Body of pancreas (tissue), 4 donors: ENCODE results near the gene HSD17B1. TPM values are rescaled to one million over a fixed set of nuclear protein-coding genes. Genes with fewer than 3 reads are reported as not detected.

Source experiments
- ATAC-seq: fragments of 150-250 bp; one replicate; pipeline ENCODE4 v1.9.1; 2016
- DNase-seq, 4 donors: peaks; one replicate each; pipeline ENCODE4 v3.0.0-alpha.2; 2019
- H3K27ac ChIP-seq, 4 donors: fragments of 200-600 bp; sonication (generic); 1 replicate in 3 of 4; 2 replicates in 1 of 4; pipeline versions ENCODE4 v1.5.1 to v1.6.1; 2016 to 2019; ENCODE audit warnings: mild to moderate bottlenecking in 1 of 4, mixed read lengths in 1 of 4, moderate library complexity in 1 of 4
- H3K27me3 ChIP-seq, 2 donors: fragments of 200-600 bp; sonication (generic); one replicate each; pipeline ENCODE4 v1.6.0; 2016; ENCODE audit warnings: mild to moderate bottlenecking in 1 of 2
- H3K36me3 ChIP-seq, 2 donors: fragments of 200-600 bp; sonication (generic); replicated peaks in 1 of 2; 2 replicates each; pipeline ENCODE4 v1.5.1; 2016; ENCODE audit warnings: low read depth in 2 of 2; ENCODE audit not compliant: insufficient read depth in 1 of 2
- H3K4me1 ChIP-seq: fragments of 200-600 bp; sonication (generic); one replicate; pipeline ENCODE4 v1.6.0; 2016
- H3K4me3 ChIP-seq, 2 donors: fragments of 200-600 bp; sonication (generic); 1 replicate in 1 of 2; 2 replicates in 1 of 2; pipeline ENCODE4 v1.5.1; 2016 to 2019
- H3K9me3 ChIP-seq, 3 donors: fragments of 200-600 bp; sonication (generic); 1 replicate in 2 of 3; 2 replicates in 1 of 3; pipeline ENCODE4 v1.5.1; 2016
- CTCF ChIP-seq, 7 experiments: fragments of 450-650 bp in 4 of 7; fragments of 200-600 bp in 3 of 7; sonication (generic) in 3 of 7; IDR thresholded peaks; one replicate each; pipeline ENCODE4 v1.5.1; 2016 to 2019; ENCODE audit warnings: antibody characterized with exemption in 7 of 7
- POLR2A ChIP-seq, 3 donors: fragments of 450-650 bp; IDR thresholded peaks; one replicate each; pipeline ENCODE4 v1.6.1; 2016; ENCODE audit warnings: antibody characterized with exemption in 3 of 3, mild to moderate bottlenecking in 2 of 3
- WGBS, 2 donors: methylation state at CpG; one replicate each; pipeline ENCODE4 v1.1.5; 2017; 5-methylcytosine and 5-hydroxymethylcytosine counted together
- intact Hi-C: fragments of 100-400 bp; cut with DNase I; formaldehyde crosslinking; loops from one replicate; pipeline ENCODE4 v1.15.1; 2023
- total RNA-seq, 2 donors: library from RNA; depleted of rRNA; stranded (reverse); fragments of >200 nt; gene quantifications; one replicate each; pipeline ENCODE4 v1.1.0, GENCODE V29; 2016

The HSD17B1 gene
- total RNA-seq, 2 donors from 2014 or later, result 0.78 to 9.2 TPM

DNA sequence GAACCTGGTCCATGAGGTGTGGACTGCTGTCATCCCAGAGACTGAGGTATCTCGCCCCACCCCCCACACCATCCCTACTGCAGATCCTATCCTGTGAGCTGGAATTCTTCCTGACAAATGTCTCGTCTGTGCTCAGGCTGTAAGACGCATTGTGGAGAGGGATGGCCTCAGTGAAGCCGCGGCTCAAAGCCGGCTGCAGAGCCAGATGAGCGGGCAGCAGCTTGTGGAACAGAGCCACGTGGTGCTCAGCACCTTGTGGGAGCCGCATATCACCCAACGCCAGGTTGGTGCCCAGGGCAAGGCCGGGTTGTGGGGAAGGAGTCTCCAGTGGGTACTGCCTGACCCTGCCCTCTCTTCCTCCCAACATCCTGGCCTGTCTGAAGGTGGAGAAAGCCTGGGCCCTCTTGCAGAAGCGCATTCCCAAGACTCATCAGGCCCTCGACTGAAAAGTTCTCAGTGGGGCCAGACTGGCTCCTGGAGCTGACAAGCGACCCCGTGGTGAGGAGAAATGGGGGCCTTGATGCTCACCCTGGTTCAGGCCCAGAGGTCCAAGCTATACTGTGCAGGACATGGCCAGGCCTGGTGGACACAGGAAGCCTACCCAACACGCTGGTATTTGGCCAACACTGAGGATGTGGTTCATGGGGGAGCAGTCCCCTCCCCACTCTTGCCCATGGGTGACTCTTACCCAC lies 12.9 kb downstream of the HSD17B1 start:
- H3K4me1 ChIP-seq, result peaks cover 64% of the 10 kb centered on the region

GRCh38 chr17:42566215-42566882 lies 13.6 kb downstream of the HSD17B1 start:
- Histone ChIP-seq H3K4me1 (peaks cover 68% of the 10 kb centered on the region), H3K27me3 (no peaks in the 10 kb centered on the region), H3K9me3 (no peaks in the 10 kb centered on the region), H3K27ac (peak overlapping the region; percentile 79 to 96 (median 94)), H3K4me3 (no peak overlapping the region), H3K36me3 (peaks cover 7 to 31% of the 10 kb centered on the region in 2 donors)
- intact Hi-C loops, result no loop called here
- ATAC-seq (no peak), DNase-seq (no peak)
- TF ChIP-seq CTCF (IDR thresholded peaks at IDR 0.05), result no peak
- no peak for TF ChIP-seq POLR2A (IDR thresholded peaks at IDR 0.05)
- 23 to 26% methylated on average over 19 to 28 of the region's 28 CpGs for WGBS, 2 donors

More for the DNA sequence above, 12.9 kb downstream of the HSD17B1 start:
- Histone ChIP-seq H3K27ac (peak overlapping the region in 3 of 4 donors; percentile 79 to 95 (median 92)), H3K9me3 (no peaks in the 10 kb centered on the region), H3K27me3 (no peaks in the 10 kb centered on the region), H3K4me3 (no peak overlapping the region), H3K36me3 (peaks cover 7 to 29% of the 10 kb centered on the region in 2 donors)
- ATAC-seq (no peak), DNase-seq (no peak)
- intact Hi-C loops, result no loop called here
- 91 to 93% methylated on average over 4 to 15 of the region's 16 CpGs for WGBS, 2 donors
- TF ChIP-seq CTCF (IDR thresholded peaks at IDR 0.05) (no peak), POLR2A (IDR thresholded peaks at IDR 0.05) (no peak)

DNA sequence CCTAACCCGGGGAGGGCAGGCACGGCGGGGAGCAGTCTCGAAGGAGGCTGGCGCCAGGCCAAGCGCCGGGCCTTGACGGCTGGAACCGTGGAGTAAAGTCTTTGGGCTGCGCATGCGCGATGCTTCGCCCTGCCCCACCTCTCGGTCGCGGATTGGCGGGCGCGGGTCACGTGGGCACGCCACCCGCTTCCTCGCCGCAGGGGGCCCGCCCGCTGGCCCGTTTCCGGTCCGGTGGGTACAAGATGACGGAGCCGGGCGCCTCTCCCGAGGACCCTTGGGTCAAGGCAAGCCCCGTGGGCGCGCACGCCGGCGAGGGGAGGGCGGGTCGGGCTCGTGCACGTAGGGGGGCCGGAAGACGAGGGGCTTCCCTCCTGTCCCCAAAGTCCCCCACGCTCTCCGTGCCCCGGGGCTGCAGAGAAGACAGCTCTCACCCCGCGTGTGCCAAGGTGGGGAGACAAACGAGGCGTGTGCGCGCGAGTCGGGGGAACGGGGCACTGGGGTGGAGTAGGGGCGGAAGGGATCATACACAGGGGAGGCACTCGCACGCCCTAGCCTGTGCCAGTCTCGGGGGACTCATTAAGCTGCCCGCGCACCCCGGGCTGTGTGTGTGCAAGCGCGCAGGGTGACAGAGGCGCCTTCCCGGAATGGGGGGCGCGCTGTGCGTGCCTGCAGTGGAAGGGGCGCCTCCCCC lies 14.3 kb downstream of the HSD17B1 start, which contains the start of gene MLX:
TSS of gene MLX (plus strand) at position 218 of the 691 bp plus-strand sequence. CDS start at position 243, 25 bp downstream.
- Histone ChIP-seq H3K4me1 (peaks cover 69% of the 10 kb centered on the region), H3K27ac (peak within 1 kb of the TSS; percentile 79 to 96 (median 94)), H3K4me3 (peak within 1 kb of the TSS; percentile 39 to 67), H3K27me3 (no peaks in the 10 kb centered on the region), H3K36me3 (peaks cover 7 to 34% of the 10 kb centered on the region in 2 donors), H3K9me3 (no peaks in the 10 kb centered on the region)
- ATAC-seq, result peak; percentile 81
- peak; percentile 95 to 97 (median 96) for DNase-seq
- intact Hi-C loops, result no loop called here
- no peak for TF ChIP-seq CTCF (IDR thresholded peaks at IDR 0.05)
- peak; percentile 14 to 44 (median 30) for TF ChIP-seq POLR2A (IDR thresholded peaks at IDR 0.05)
- WGBS, 2 donors, result 1% methylated on average over 23 to 71 of the region's 72 CpGs

- DNase-seq, result no peak
- peaks cover 64% of the 10 kb centered on the region for H3K4me1 ChIP-seq
- H3K27me3 ChIP-seq, result no peaks in the 10 kb centered on the region
- H3K9me3 ChIP-seq, result no peaks in the 10 kb centered on the region
- peaks cover 7 to 39% of the 10 kb centered on the region in 2 donors for H3K36me3 ChIP-seq
- 90 to 92% methylated on average over 14 of the region's 14 CpGs for WGBS, 2 donors
- intact Hi-C loops, result no loop called here
- no peak for ATAC-seq
- peak overlapping the region in 2 of 4 donors; percentile 5 to 95 for H3K27ac ChIP-seq
- no peak for TF ChIP-seq CTCF (IDR thresholded peaks at IDR 0.05)
- no peak for TF ChIP-seq POLR2A (IDR thresholded peaks at IDR 0.05)
- H3K4me3 ChIP-seq, result no peak overlapping the region
Observed at GRCh38 chr17:42568341-42569111, 15.8 kb downstream of the HSD17B1 start.
